ES-I3 (cell line): ENCODE data around the gene SLC8A3.

Experiments used
- H3K36me3 ChIP-seq: 2 replicates; pipeline ENCODE4 v1.6.1; 2013; ENCODE audit warnings: mild to moderate bottlenecking, low read length, control low read depth, moderate library complexity; ENCODE audit not compliant: insufficient read depth
- H3K4me1 ChIP-seq: 2 replicates; pipeline ENCODE4 v1.6.1; 2013; ENCODE audit warnings: mild to moderate bottlenecking, control low read depth, low read length; ENCODE audit not compliant: insufficient read depth
- H3K9ac ChIP-seq: 2 replicates; pipeline ENCODE4 v1.6.1; 2013; ENCODE audit warnings: low read depth, mild to moderate bottlenecking, low read length, moderate library complexity
- H3K9me3 ChIP-seq: 2 replicates; pipeline ENCODE4 v1.6.1; 2013; ENCODE audit warnings: mild to moderate bottlenecking, low read length, moderate library complexity; ENCODE audit not compliant: control insufficient read depth, insufficient read depth

The SLC8A3 gene

DNA sequence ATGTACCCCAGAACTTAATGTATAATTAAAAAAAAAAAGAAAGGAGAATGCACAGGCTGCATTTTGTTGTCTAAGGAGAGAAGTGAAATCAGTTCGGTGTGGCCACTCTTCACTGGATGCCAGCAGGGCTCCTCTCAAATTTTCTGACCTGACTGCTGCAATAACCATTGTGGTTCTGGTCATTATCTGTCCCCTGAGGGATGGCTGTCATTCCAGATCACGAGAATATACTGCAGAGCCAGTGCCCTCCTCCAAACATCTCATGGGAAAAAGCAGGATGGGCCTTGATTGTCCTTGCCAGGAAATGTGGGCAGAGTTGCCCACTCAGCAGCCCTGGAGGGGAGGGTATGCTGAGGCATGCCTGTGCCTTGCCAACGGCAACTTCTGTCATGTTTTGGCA is 139.1 kb downstream of the SLC8A3 start:
- no peaks in the 10 kb centered on the region for H3K9me3 ChIP-seq
- H3K9ac ChIP-seq = no peak overlapping the region
- H3K36me3 ChIP-seq = no peaks in the 10 kb centered on the region
- H3K4me1 ChIP-seq = no peaks in the 10 kb centered on the region

DNA sequence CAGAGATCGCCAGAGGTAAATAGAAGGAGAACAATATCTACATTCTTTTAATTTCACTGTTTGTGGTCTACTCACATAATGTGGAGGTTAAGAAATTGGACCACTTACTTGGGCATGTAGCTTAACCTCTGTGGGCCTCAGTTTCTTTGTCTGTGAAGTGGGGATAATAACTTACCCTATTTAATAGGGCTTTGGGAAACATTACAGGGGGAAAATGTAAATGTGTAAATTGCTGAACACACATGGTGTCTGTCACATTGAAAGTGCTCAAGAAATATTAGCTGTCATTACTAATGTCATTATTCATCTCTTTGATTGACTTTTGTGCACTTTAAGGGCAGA is 140.5 kb downstream of the SLC8A3 start:
- no peak overlapping the region for H3K9ac ChIP-seq
- H3K36me3 ChIP-seq = no peaks in the 10 kb centered on the region
- no peaks in the 10 kb centered on the region for H3K4me1 ChIP-seq
- no peaks in the 10 kb centered on the region for H3K9me3 ChIP-seq

GRCh38 chr14:70047598-70048312 is 141.0 kb downstream of the SLC8A3 start:
- H3K36me3 ChIP-seq = no peaks in the 10 kb centered on the region
- no peaks in the 10 kb centered on the region for H3K4me1 ChIP-seq
- H3K9me3 ChIP-seq = no peaks in the 10 kb centered on the region
- no peak overlapping the region for H3K9ac ChIP-seq

- Histone ChIP-seq H3K36me3 (no peaks in the 10 kb centered on the region), H3K4me1 (no peaks in the 10 kb centered on the region), H3K9ac (no peak overlapping the region), H3K9me3 (no peaks in the 10 kb centered on the region)
These were observed 142.8 kb downstream of the SLC8A3 start for GRCh38 chr14:70045844-70046535.

DNA sequence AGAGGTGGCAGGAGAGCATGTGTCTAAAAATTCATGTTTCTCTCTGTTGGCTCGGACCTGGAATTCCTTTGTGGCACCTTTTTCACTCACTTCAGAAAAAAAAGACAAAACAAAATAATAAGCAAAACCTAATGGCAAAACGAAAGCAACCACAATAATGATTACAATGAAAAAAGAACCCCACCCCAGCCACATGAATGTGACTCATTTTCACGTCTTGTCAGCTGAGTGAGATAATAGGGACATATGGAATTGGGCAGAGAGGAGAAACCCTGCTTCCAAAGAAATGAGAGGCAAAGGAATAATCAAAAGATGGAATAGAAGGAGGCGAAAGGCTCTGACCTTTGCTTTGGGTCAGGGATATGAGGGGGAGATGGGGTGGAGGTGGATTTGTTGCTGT is 143.4 kb downstream of the SLC8A3 start:
- H3K9ac ChIP-seq = no peak overlapping the region
- H3K36me3 ChIP-seq = no peaks in the 10 kb centered on the region
- H3K9me3 ChIP-seq = no peaks in the 10 kb centered on the region
- no peaks in the 10 kb centered on the region for H3K4me1 ChIP-seq

DNA sequence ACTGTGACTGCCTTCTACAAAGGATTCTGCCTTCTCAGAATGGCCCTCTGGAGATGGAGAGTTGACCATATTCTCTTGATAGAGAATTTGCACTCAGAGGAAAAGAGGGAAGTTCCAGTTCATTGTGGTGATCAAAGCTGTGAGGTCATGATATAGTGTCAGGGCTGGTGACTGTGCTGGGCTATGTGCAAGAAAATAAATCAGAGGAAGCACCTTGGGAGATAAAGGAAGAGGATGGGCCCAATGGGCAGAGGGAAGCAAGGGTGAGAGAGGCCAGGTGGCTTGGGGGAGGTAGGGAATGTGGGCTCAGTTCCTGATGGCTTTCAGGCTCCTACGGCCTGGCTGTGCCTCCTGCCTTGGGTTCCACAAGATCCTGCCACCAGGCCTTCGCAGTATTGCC is 145.8 kb downstream of the SLC8A3 start:
- no peaks in the 10 kb centered on the region for H3K4me1 ChIP-seq
- H3K36me3 ChIP-seq = no peaks in the 10 kb centered on the region
- H3K9me3 ChIP-seq = no peaks in the 10 kb centered on the region
- H3K9ac ChIP-seq = no peak overlapping the region

DNA sequence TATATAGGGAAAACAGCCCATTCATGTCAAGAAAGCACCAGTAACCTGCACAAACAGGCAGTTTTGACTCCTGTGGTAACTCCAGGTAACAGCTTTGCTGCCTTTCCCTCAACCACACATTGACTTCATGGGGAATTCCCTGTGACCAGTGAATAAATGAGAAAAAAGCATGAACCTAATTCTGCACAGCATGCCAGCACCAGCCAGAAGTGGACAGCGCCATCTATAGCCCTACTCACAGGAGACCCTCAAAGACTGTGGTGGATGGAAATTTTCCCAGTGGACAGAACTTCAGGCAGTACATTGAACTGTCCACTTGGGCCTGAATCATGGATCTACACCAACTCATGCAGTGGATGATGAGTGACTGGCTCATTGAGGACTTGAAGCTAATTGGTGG is 152.1 kb downstream of the SLC8A3 start:
- Histone ChIP-seq H3K4me1 (peaks cover 18% of the 10 kb centered on the region), H3K9me3 (no peaks in the 10 kb centered on the region), H3K9ac (no peak overlapping the region), H3K36me3 (no peaks in the 10 kb centered on the region)

- peaks cover 18% of the 10 kb centered on the region for H3K4me1 ChIP-seq
- no peaks in the 10 kb centered on the region for H3K36me3 ChIP-seq
- no peak overlapping the region for H3K9ac ChIP-seq
- no peaks in the 10 kb centered on the region for H3K9me3 ChIP-seq
These were observed 154.5 kb downstream of the SLC8A3 start for GRCh38 chr14:70034257-70034656.

DNA sequence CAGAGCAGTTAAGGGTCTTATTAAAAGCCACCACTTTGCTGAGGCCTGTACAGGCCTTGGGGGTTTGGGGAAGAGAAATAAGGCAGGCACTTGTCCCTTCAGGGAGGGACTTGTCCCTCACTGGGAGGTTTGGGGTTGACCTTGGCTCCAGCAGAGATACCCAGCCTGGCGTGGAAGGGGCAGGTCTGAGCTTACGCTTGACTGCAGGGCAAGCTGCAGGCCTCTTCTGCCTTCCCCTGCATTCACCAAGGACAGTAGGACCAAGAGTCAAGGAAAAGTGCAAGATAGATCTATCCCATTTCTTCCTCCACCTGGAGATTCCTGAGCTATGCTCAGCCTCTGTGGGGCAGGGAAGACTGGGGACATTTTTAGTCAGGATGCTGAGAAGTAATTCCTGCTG is 155.2 kb downstream of the SLC8A3 start:
- Histone ChIP-seq H3K9ac (no peak overlapping the region), H3K36me3 (no peaks in the 10 kb centered on the region), H3K9me3 (no peaks in the 10 kb centered on the region), H3K4me1 (peaks cover 18% of the 10 kb centered on the region)

- H3K9me3 ChIP-seq = no peaks in the 10 kb centered on the region
- H3K4me1 ChIP-seq = peaks cover 18% of the 10 kb centered on the region
- no peak overlapping the region for H3K9ac ChIP-seq
- H3K36me3 ChIP-seq = no peaks in the 10 kb centered on the region
These were observed 155.6 kb downstream of the SLC8A3 start for GRCh38 chr14:70033116-70033515.

DNA sequence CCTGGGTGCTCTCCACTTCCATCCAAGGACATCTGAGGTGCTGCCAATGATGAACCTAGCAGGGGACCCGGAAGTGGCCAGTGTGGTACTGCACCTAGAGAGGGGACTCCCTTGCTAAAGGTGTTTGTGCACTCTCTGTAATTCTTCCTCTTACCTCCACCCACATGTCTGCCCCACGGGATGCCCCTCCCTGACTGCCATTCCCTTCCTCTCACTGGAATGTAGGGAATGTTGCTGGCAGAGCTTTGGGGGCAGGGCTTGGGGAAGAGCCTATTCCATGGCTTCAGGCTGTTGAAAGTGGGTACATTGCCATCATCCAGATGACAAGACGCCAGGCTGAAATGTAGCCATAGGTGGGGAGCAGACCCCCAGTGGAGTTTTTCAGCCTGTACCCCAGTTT is 156.3 kb downstream of the SLC8A3 start:
- H3K4me1 ChIP-seq = peaks cover 18% of the 10 kb centered on the region
- no peak overlapping the region for H3K9ac ChIP-seq
- no peaks in the 10 kb centered on the region for H3K9me3 ChIP-seq
- H3K36me3 ChIP-seq = no peaks in the 10 kb centered on the region

DNA sequence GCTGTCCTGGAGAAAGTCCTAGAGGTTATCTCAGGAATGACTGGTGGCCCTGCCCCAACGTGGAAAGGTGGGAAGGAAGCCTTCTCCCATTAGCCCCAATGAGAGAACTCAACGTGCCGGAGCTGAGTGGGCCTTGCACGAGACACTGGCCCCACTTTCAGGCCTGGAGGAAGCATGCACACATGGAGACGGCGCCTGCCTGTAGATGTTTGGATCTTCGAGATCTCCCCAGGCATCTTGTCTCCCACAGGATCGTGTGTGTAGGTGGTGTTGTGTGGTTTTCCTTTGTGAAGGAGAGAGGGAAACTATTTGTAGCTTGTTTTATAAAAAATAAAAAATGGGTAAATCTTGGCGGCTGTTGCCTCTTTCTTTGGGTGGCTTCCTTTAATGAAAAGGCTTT is 156.7 kb downstream of the SLC8A3 start:
- H3K9ac ChIP-seq = no peak overlapping the region
- no peaks in the 10 kb centered on the region for H3K9me3 ChIP-seq
- H3K36me3 ChIP-seq = no peaks in the 10 kb centered on the region
- peaks cover 18% of the 10 kb centered on the region for H3K4me1 ChIP-seq

GRCh38 chr14:70029296-70030132 is 159.2 kb downstream of the SLC8A3 start:
- H3K9me3 ChIP-seq = no peaks in the 10 kb centered on the region
- H3K9ac ChIP-seq = no peak overlapping the region
- no peaks in the 10 kb centered on the region for H3K36me3 ChIP-seq
- H3K4me1 ChIP-seq = peaks cover 18% of the 10 kb centered on the region

GRCh38 chr14:70027785-70028428 is 160.8 kb downstream of the SLC8A3 start:
- Histone ChIP-seq H3K9me3 (no peaks in the 10 kb centered on the region), H3K36me3 (no peaks in the 10 kb centered on the region), H3K4me1 (peaks cover 11% of the 10 kb centered on the region), H3K9ac (no peak overlapping the region)
